HL-60 (cell line): ENCODE measurements around the gene UBE2G1.

Experiments used
- DNase-seq, 2 experiments: peaks; one replicate each; pipeline ENCODE4 v3.0.0-alpha.2; 2010 to 2020; ENCODE audit warnings: low read depth in 1 of 2, low spot score in 1 of 2
- H3K27ac ChIP-seq: fragments of 250-450 bp; sonication (Bioruptor Pico); replicated peaks from 2 replicates; pipeline ENCODE4 v1.5.1; 2020; ENCODE audit warnings: mild to moderate bottlenecking, moderate library complexity
- H3K27me3 ChIP-seq: fragments of 250-450 bp; sonication (Bioruptor Pico); 2 replicates; pipeline ENCODE4 v1.5.1; 2021; ENCODE audit warnings: mild to moderate bottlenecking, moderate library complexity; ENCODE audit not compliant: insufficient read depth, poor library complexity, severe bottlenecking
- H3K4me3 ChIP-seq: replicated peaks from 2 replicates; pipeline ENCODE4 v1.5.1; 2011; ENCODE audit warnings: mild to moderate bottlenecking, control low read depth, low read length; ENCODE audit not compliant: insufficient read depth
- CTCF ChIP-seq: IDR thresholded peaks from one replicate; pipeline ENCODE4 v1.5.1; 2011; ENCODE audit warnings: low read length, control low read depth, inconsistent platforms; ENCODE audit not compliant: insufficient read depth
- GABPA ChIP-seq: IDR thresholded peaks from 2 replicates; pipeline ENCODE4 v1.6.1; 2012; ENCODE audit warnings: low read depth
- POLR2AphosphoS5 ChIP-seq: IDR thresholded peaks from 2 replicates; pipeline ENCODE4 v1.6.1; 2012; ENCODE audit warnings: low read depth
- REST ChIP-seq: IDR thresholded peaks from 2 replicates; pipeline ENCODE4 v1.6.1; 2012; ENCODE audit warnings: low read depth; ENCODE audit not compliant: insufficient replicate concordance
- SPI1 ChIP-seq: IDR thresholded peaks from 2 replicates; pipeline ENCODE4 v1.6.1; 2012; ENCODE audit warnings: low read depth, mild to moderate bottlenecking, borderline replicate concordance

UBE2G1 gene

DNA sequence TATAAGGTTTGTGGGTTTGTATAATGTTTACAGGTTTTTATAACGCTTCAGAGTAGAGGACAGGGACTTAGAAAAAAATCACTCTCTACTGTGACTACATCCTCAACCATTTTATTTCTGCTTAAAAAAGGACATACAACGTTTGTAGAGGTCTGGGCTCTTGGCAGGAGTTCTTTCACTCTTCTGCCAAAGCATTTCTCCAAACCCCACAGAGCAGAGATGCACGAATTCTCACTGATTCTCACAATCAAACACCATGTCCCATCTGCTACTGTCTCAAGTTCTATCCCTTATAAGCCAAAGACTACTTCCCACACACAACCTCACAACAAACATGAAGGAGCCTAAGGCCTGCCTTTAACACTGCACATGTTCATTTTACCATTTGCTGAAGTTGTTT lies 95.7 kb downstream of the UBE2G1 start:
- Histone ChIP-seq H3K27ac (no peak overlapping the region), H3K4me3 (no peak overlapping the region), H3K27me3 (no peaks in the 10 kb centered on the region)
- TF ChIP-seq REST (no peak), GABPA (no peak), POLR2AphosphoS5 (no peak), CTCF (no peak), SPI1 (no peak)
- DNase-seq: no peak

- no peaks in the 10 kb centered on the region for H3K27me3 ChIP-seq
- TF ChIP-seq REST: no peak
- TF ChIP-seq CTCF: no peak
- no peak for TF ChIP-seq POLR2AphosphoS5
- TF ChIP-seq SPI1: no peak
- no peak for TF ChIP-seq GABPA
- no peak overlapping the region for H3K27ac ChIP-seq
- no peak overlapping the region for H3K4me3 ChIP-seq
- DNase-seq: no peak
Measured at GRCh38 chr17:4269915-4270314, 96.6 kb downstream of the UBE2G1 start.

DNA sequence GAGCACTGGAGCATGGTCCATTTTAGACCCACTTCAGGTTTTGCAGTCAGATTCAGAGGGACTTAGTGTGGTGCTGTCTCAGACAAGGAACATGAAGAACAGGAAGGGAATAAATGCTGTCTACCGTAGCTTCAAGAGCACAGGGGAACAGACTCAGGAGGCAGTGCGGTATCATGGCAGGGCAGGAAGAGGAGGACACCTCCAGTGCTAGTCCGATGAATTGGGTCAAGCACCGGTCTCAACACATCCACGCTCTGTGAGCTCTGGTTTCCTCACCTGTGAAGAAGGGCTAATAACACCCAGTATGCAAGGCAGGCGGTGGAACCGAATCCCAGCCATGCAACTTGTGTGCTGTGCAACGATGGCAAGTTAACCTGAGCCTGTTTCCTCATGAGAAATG lies 99.1 kb downstream of the UBE2G1 start:
- H3K27ac ChIP-seq: no peak overlapping the region
- TF ChIP-seq GABPA (no peak), CTCF (no peak), REST (no peak), POLR2AphosphoS5 (no peak), SPI1 (no peak)
- no peak for DNase-seq
- H3K27me3 ChIP-seq: no peaks in the 10 kb centered on the region
- no peak overlapping the region for H3K4me3 ChIP-seq
